Ectodermal cell (in vitro differentiated cells): ENCODE measurements around the gene ACBD7.

Experiments
- H3K27ac ChIP-seq: 2 replicates; pipeline ENCODE4 v1.7.0; 2013; ENCODE audit warnings: mild to moderate bottlenecking, low read depth, low read length; ENCODE audit not compliant: insufficient read depth, poor library complexity, severe bottlenecking
- H3K27me3 ChIP-seq: 2 replicates; pipeline ENCODE4 v1.7.0; 2013; ENCODE audit warnings: mild to moderate bottlenecking, low read length; ENCODE audit not compliant: insufficient read depth, control insufficient read depth, poor library complexity, severe bottlenecking
- H3K36me3 ChIP-seq: one replicate; pipeline ENCODE4 v1.7.0; 2013; ENCODE audit warnings: low read length; ENCODE audit not compliant: control insufficient read depth, insufficient read depth
- H3K4me1 ChIP-seq: one replicate; pipeline ENCODE4 v1.7.0; 2013; ENCODE audit warnings: low read length; ENCODE audit not compliant: control insufficient read depth, insufficient read depth
- H3K4me3 ChIP-seq: 2 replicates; pipeline ENCODE4 v1.7.0; 2013; ENCODE audit warnings: low read depth, low read length, control low read depth; ENCODE audit not compliant: insufficient read depth
- H3K9me3 ChIP-seq: 2 replicates; pipeline ENCODE4 v1.7.0; 2013; ENCODE audit warnings: mild to moderate bottlenecking, low read length, moderate library complexity; ENCODE audit not compliant: control insufficient read depth
- WGBS, 2 experiments: methylation state at CpG; one replicate each; pipeline ENCODE4 v1.1.7; 2013; ENCODE audit warnings: missing lambda C conversion rate in 2 of 2; 5-methylcytosine and 5-hydroxymethylcytosine counted together

Gene ACBD7

GRCh38 chr10:15120523-15120922 is 31.9 kb upstream of the ACBD7 start:
- peaks cover 18% of the 10 kb centered on the region for H3K36me3 ChIP-seq

GRCh38 chr10:15118615-15119014 is 30.0 kb upstream of the ACBD7 start:
- WGBS, 2 experiments = 100% methylated on average over 1 of the region's 1 CpG
- Histone ChIP-seq H3K36me3 (peaks cover 13% of the 10 kb centered on the region), H3K4me3 (no peak overlapping the region), H3K9me3 (no peaks in the 10 kb centered on the region), H3K4me1 (no peaks in the 10 kb centered on the region), H3K27me3 (no peaks in the 10 kb centered on the region), H3K27ac (no peak overlapping the region)

More at GRCh38 chr10:15120523-15120922, 31.9 kb upstream of the ACBD7 start:
- no peaks in the 10 kb centered on the region for H3K4me1 ChIP-seq
- 92 to 99% methylated on average over 5 of the region's 5 CpGs for WGBS, 2 experiments
- H3K27ac ChIP-seq = no peak overlapping the region
- no peaks in the 10 kb centered on the region for H3K27me3 ChIP-seq
- no peak overlapping the region for H3K4me3 ChIP-seq
- H3K9me3 ChIP-seq = no peaks in the 10 kb centered on the region

GRCh38 chr10:15116225-15116624 is 27.6 kb upstream of the ACBD7 start:
- no peaks in the 10 kb centered on the region for H3K9me3 ChIP-seq
- H3K4me3 ChIP-seq = no peak overlapping the region
- H3K27ac ChIP-seq = no peak overlapping the region
- H3K36me3 ChIP-seq = peaks cover 10% of the 10 kb centered on the region
- 95% methylated on average over 5 of the region's 5 CpGs for WGBS, 2 experiments
- no peaks in the 10 kb centered on the region for H3K4me1 ChIP-seq
- no peaks in the 10 kb centered on the region for H3K27me3 ChIP-seq

DNA sequence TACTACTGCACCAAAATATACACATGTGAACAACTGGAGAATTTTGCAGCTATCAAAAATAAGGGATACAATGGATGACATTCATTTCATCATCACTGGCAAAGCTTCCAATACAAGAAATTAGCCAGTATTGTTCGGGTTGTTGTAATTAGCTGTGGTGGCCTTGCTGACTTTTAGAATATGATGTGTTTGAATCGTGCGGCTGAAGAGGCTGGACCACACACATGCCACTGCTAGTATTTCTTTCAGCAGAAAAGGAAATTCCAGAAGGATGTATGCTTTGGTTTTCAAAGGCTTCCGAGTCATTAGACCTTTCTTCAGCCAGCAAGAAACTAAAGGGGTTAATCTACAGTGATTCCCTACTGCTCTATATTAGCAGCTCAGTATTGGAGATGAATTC is 25.2 kb upstream of the ACBD7 start:
- H3K9me3 ChIP-seq = no peaks in the 10 kb centered on the region
- no peak overlapping the region for H3K27ac ChIP-seq
- no peak overlapping the region for H3K4me3 ChIP-seq
- peaks cover 2% of the 10 kb centered on the region for H3K36me3 ChIP-seq
- no peaks in the 10 kb centered on the region for H3K4me1 ChIP-seq
- no peaks in the 10 kb centered on the region for H3K27me3 ChIP-seq
- 98 to 99% methylated on average over 4 of the region's 4 CpGs for WGBS, 2 experiments

- H3K27ac ChIP-seq = no peak overlapping the region
- H3K27me3 ChIP-seq = no peaks in the 10 kb centered on the region
- H3K36me3 ChIP-seq = peaks cover 2% of the 10 kb centered on the region
- no peaks in the 10 kb centered on the region for H3K9me3 ChIP-seq
- 93 to 94% methylated on average over 13 of the region's 13 CpGs for WGBS, 2 experiments
- no peak overlapping the region for H3K4me3 ChIP-seq
- no peaks in the 10 kb centered on the region for H3K4me1 ChIP-seq
Observed at GRCh38 chr10:15112657-15113056, 24.1 kb upstream of the ACBD7 start.

- no peak overlapping the region for H3K27ac ChIP-seq
- H3K4me3 ChIP-seq = no peak overlapping the region
- 76% methylated on average over 8 of the region's 8 CpGs for WGBS, 2 experiments
- H3K36me3 ChIP-seq = peaks cover 23% of the 10 kb centered on the region
- no peaks in the 10 kb centered on the region for H3K27me3 ChIP-seq
- no peaks in the 10 kb centered on the region for H3K9me3 ChIP-seq
- H3K4me1 ChIP-seq = no peaks in the 10 kb centered on the region
Observed at GRCh38 chr10:15106352-15107013, 17.9 kb upstream of the ACBD7 start.

DNA sequence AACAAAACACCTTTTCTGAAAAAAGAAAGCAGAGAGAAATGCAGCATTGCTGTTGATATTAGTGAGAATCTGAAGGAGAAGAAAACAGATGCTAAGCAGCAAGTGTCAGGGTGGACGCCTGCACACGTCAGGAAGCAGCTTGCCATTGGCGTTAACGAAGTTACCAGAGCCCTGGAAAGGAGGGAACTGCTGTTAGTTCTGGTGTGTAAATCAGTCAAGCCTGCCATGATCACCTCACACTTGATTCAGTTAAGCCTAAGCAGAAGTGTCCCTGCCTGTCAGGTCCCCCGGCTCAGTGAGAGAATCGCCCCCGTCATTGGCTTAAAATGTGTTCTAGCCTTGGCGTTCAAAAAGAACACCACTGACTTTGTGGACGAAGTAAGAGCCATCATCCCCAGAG is 14.9 kb upstream of the ACBD7 start:
- H3K4me1 ChIP-seq = no peaks in the 10 kb centered on the region
- 96 to 98% methylated on average over 9 of the region's 9 CpGs for WGBS, 2 experiments
- no peaks in the 10 kb centered on the region for H3K27me3 ChIP-seq
- H3K27ac ChIP-seq = no peak overlapping the region
- no peak overlapping the region for H3K4me3 ChIP-seq
- no peaks in the 10 kb centered on the region for H3K9me3 ChIP-seq
- peaks cover 23% of the 10 kb centered on the region for H3K36me3 ChIP-seq

DNA sequence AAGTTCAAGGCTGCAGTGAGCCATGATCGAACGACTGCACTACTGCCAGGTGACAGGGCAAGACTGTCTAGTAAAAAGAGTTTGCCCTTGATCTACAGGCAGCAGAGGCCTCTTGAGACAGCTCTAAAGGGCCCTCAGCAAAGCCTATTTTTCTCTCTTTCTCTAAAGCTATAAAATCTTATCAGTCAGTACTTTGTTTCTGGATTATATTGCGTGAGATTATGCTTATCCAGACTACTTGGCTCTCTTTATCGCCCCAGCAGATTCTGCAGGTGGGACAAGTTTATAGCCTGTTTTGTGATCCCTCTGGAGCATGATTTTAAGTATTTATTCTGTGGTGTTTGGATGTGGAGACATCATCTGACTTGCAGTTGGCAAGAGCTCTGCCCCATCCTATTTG is 11.3 kb upstream of the ACBD7 start:
- Histone ChIP-seq H3K27me3 (no peaks in the 10 kb centered on the region), H3K36me3 (peaks cover 9% of the 10 kb centered on the region), H3K4me1 (no peaks in the 10 kb centered on the region), H3K27ac (no peak overlapping the region), H3K9me3 (no peaks in the 10 kb centered on the region), H3K4me3 (no peak overlapping the region)
- WGBS, 2 experiments = 95 to 97% methylated on average over 4 of the region's 4 CpGs

DNA sequence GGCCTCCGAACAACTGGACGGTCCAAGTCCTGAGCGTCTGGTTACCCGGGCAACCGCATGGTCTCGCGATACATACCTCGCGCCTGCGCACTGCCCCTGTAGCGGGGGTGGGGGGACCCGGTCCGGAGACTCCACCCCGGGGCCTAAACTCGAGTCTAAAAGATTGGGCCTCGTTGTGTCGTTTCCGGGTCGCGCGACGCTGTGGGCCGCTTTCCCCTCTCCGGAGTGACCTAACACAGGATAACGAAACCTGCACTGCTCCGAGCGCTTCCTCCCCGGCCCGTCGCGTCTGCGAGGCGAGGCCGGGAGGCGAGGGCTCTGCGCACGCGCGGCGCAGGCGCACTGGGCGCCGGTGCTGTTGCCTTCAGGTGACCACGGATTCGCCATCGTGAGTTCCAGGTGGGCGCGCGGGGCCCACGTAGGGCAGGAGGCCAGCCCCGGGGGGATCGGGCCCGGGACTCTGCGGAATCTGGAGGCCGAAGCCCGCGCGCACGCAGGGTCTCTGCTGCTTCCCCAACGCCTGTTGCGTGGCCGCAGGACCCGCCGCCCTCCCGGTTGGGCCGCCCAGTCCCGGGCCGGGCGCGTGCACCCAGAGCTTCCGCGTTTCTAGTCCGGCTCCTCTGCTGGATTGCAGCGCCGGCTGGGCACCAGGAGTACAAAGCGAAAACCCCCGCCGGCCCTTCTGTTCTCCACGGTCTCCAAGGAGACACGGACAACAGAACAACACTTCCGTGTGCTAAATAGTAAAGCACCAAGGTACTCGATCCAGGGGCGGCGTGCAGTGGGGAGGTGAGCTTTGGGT is 8.6 kb upstream of the ACBD7 start, which contains the start of gene RPP38:
RPP38 (plus strand) TSS at position 345 of the 802 bp plus-strand sequence. CDS start 5,960 bp downstream, outside the sequence.
- H3K4me3 ChIP-seq = peak within 1 kb of the TSS; percentile 78
- WGBS, 2 experiments = 0% methylated on average over 84 of the region's 84 CpGs
- H3K9me3 ChIP-seq = no peaks in the 10 kb centered on the region
- H3K4me1 ChIP-seq = no peaks in the 10 kb centered on the region
- no peaks in the 10 kb centered on the region for H3K27me3 ChIP-seq
- H3K27ac ChIP-seq = peak within 1 kb of the TSS; percentile 93
- H3K36me3 ChIP-seq = no peaks in the 10 kb centered on the region

DNA sequence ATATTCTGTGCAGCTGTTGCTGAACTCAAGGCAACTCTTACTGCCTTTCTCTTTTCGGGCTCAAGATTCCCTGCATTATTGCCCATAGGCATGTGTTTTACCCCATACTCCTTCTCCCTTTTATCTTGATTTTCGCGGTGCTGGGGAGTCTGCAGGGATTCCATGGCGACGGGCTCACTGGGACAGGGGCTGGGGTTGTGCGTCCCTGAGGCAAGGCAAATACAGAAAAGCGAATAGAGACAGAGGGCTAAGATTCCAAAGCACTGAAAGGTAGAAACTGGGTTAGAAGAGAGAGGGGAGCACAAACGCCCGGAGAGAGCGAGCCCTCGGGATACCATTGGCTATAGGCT is 8.1 kb upstream of the ACBD7 start:
- Histone ChIP-seq H3K36me3 (no peaks in the 10 kb centered on the region), H3K4me1 (no peaks in the 10 kb centered on the region), H3K4me3 (peak overlapping the region; percentile 78), H3K27me3 (no peaks in the 10 kb centered on the region), H3K27ac (no peak overlapping the region), H3K9me3 (no peaks in the 10 kb centered on the region)
- WGBS, 2 experiments = 2 to 3% methylated on average over 11 of the region's 11 CpGs
